GM19328 (cell line): ENCODE results near the gene TMA7B.

Experiments
- ATAC-seq: cut with Tn5 transposase; IDR thresholded peaks from one replicate; pipeline ENCODE4 v1.9.1; 2021; ENCODE audit warnings: mild to moderate bottlenecking, moderate library complexity; ENCODE audit not compliant: unreplicated experiment

Gene TMA7B

GRCh38 chr22:39997939-39998726 is 37.9 kb downstream of the TMA7B start:
- no peak for ATAC-seq

GRCh38 chr22:39999144-39999757 is 39.1 kb downstream of the TMA7B start:
- ATAC-seq, result no peak

GRCh38 chr22:40000171-40000570 is 40.0 kb downstream of the TMA7B start:
- ATAC-seq, result no peak

GRCh38 chr22:40001106-40001505 is 40.9 kb downstream of the TMA7B start:
- no peak for ATAC-seq

- ATAC-seq, result no peak
Measured at GRCh38 chr22:40001800-40002577, 41.8 kb downstream of the TMA7B start.

GRCh38 chr22:40002935-40003715 is 42.9 kb downstream of the TMA7B start:
- no peak for ATAC-seq

- ATAC-seq, result no peak
Measured at GRCh38 chr22:40004836-40005235, 44.6 kb downstream of the TMA7B start.

- no peak for ATAC-seq
Measured at GRCh38 chr22:40006641-40007040, 46.4 kb downstream of the TMA7B start.

- ATAC-seq, result no peak
Measured at GRCh38 chr22:40007853-40008710, 47.9 kb downstream of the TMA7B start.

- no peak for ATAC-seq
Measured at GRCh38 chr22:40008726-40009291, 48.6 kb downstream of the TMA7B start.

- no peak for ATAC-seq
Measured at GRCh38 chr22:40009292-40009774, 49.1 kb downstream of the TMA7B start.

GRCh38 chr22:40009951-40010671 is 49.9 kb downstream of the TMA7B start:
- no peak for ATAC-seq

GRCh38 chr22:40010746-40011145 is 50.5 kb downstream of the TMA7B start:
- ATAC-seq, result no peak
